GM19468 (cell line): ENCODE measurements around the gene EXOC3.
"Not testable (repeated sequence)": the region's sequence is repeated elsewhere in the genome, so short reads cannot be mapped to it uniquely, and the experiment has no call there.

Source experiments
- ATAC-seq: cut with Tn5 transposase; IDR thresholded peaks from one replicate; pipeline ENCODE4 v1.9.1; 2021; ENCODE audit warnings: mild to moderate bottlenecking, moderate library complexity, moderate number of reproducible peaks; ENCODE audit not compliant: unreplicated experiment; ENCODE audit errors: extremely low read depth

The EXOC3 gene

DNA sequence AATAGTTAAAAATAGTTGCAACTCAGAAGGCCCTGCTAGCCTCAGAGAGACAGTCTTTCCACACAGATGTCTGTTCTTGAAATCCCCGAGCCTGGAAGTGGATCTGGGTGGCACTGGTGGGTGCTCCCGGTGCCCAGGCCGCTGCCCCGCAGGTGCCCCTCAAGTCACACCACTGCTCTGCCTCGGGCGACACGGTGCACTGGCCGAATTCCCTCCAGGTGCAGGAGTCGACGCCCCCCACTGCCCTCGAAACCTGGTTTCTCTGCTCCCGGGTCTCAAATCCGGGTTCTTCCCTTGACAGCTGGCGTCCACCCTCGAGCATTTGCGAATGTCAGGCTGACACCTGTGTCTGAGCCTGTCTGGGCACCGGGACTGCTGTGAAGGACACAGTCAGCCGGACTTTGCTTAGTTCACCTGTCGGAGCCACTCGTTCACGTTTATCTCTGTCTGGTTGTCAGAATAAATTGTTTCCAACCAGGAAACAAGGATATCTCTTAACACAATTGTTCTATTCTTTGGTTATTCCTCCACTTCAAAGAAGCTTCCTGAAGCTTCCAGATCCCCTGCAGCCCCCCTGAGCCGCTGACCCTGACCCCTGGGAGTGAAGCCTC lies 54.2 kb downstream of the EXOC3 start:
- no peak for ATAC-seq

DNA sequence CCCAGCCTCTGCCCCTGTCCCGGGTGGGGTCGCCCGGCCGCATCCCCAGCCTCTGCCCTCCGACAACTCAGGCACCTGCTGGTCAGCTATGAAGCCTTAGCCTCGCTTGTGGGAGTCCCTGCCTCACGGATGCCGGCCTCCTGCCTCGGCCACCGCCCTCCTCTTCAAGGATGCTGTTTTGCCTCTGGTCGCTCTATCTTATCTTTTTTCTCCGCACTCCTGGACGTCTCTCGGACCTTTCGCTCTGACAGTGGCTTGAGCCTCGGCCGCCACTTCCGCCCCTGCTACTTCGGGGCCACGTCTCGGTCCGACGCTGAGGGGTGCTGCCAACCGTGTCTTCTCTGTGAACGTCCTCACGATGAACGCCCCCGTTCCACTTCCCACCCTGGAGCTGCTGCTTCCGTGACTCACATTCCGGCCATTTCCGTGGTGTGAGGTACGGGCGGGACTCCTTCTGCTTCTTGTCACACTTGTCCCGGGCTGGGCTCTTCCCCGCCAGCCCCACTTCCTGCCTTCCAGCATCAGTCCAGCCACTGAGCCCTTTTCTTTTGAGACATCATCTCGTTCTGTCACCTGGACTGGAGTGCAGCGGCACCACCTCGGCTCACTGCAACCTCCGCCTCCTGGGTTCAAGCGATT lies 55.0 kb downstream of the EXOC3 start:
- ATAC-seq, result no peak

GRCh38 chr5:499233-500209 lies 56.5 kb downstream of the EXOC3 start:
- ATAC-seq, result no peak

GRCh38 chr5:500491-500890 lies 57.5 kb downstream of the EXOC3 start:
- ATAC-seq, result no peak

DNA sequence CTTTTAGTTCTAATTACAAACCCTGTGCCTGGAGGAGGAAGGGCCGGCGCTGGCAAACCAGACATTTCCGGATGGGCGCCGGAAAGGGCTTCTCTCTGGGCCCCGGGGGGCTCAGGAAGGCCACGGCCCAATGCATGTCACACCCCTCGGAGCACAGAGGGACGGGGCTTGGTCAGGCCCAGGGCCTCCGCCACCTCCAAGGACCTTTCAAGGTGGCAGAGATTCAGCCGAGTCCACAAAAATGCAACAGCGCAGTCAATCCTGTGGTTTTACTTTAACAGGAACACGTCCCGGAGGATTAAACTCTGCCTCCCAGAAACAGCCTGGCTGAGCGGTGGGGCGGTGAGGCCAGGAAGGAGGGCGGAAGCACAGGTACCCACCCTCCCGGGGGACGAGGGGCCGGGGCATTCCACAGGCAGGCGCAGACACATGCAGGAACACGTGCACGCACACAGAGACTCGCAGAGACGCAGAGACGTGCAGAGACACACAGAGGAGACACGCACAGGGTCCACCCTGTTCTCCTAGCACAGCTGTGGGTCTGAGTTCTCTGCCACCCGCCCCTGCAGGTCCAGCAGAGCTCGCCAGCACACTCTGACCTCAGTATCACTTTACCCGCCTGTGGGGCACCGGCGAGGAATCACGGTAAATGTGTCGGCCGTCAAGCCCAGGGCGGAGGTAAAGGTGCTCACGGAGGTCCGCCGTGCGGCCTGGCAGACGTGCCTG lies 58.3 kb downstream of the EXOC3 start:
- ATAC-seq, result no peak

GRCh38 chr5:501831-502184 lies 58.8 kb downstream of the EXOC3 start:
- no peak for ATAC-seq

GRCh38 chr5:502325-503079 lies 59.5 kb downstream of the EXOC3 start:
- ATAC-seq, result no peak

GRCh38 chr5:504326-505154 lies 61.6 kb downstream of the EXOC3 start:
- ATAC-seq, result no peak

- no peak for ATAC-seq
Observed at GRCh38 chr5:505951-506525, 63.1 kb downstream of the EXOC3 start.

- not testable (repeated sequence) for ATAC-seq
Observed at GRCh38 chr5:507986-508575, 65.1 kb downstream of the EXOC3 start.

GRCh38 chr5:509611-510185 lies 66.7 kb downstream of the EXOC3 start:
- no peak for ATAC-seq

DNA sequence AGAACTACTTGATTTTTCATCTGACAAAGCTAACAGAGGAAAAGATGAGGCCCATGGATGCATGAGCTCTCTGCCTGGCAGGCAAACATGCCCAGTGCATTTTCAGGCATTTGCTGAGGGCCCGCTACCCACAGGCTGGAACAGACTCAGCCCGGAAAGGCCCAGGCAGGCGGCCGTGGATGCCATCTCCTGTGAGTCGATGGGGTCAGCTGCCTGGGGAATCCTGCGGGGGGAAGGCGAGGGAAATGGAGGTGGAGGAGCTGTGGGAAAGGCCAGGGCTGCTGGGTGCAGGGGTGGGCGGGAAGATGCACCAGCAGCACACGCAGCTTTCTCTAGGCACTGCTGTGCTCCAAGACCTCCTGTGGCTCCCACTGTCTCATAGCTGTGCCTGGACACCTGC lies 67.5 kb downstream of the EXOC3 start:
- no peak for ATAC-seq

DNA sequence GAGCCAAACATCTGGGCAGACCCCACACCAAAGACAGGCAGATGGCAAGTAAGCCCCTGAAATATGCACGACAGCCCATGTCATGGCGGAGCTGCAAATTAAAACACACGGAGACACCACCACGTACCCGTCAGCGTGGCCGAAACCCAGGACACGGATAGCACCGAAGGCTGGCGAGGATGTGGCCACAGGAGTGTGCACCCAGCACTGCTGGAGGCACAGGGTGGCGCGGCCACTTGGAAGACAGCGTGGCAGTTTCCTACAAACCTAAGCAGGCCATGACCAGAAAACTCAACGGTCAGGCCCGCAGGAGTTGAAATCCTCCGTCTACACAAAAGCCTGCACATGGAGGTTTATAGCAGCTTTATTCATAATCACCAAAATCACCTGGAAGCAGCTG lies 68.5 kb downstream of the EXOC3 start:
- no peak for ATAC-seq

- ATAC-seq, result no peak
Observed at GRCh38 chr5:513216-514100, 70.5 kb downstream of the EXOC3 start.

- ATAC-seq, result no peak
Observed at GRCh38 chr5:514101-514485, 71.1 kb downstream of the EXOC3 start.

DNA sequence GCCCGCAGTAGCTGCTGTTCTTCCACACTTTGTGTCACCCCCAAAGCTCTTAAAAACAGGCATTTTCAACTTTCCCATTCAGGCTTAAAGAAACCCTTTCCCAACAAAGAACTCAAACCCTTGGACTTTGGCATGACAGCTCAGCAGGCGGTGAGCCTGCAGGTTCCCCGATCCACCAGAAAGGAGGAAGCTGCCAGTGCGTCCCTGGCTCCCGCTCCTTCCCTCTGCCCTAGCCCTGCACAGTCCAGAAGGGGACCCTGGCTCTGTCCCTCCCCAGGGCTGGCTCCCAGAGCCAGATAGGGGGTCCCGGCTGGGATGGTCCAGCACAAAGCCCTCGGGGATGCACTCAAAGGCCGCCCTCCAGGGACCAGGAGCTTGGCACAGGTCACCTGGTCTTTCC lies 71.7 kb downstream of the EXOC3 start:
- ATAC-seq, result no peak

- ATAC-seq, result no peak
Observed at GRCh38 chr5:515273-515836, 72.4 kb downstream of the EXOC3 start.
